NB4 (cell line): ENCODE results near the gene MRPL24.

Experiments
- POLR2A ChIP-seq: IDR thresholded peaks from 2 replicates; pipeline ENCODE4 v1.6.1; 2011; ENCODE audit warnings: mild to moderate bottlenecking; ENCODE audit not compliant: insufficient read length; ENCODE audit errors: extremely low read depth
- TF ChIP-seq, protein P1 (sequence below): IDR thresholded peaks from one replicate; pipeline ENCODE4 v1.5.1; 2012; ENCODE audit warnings: low read depth, low read length

DNA sequence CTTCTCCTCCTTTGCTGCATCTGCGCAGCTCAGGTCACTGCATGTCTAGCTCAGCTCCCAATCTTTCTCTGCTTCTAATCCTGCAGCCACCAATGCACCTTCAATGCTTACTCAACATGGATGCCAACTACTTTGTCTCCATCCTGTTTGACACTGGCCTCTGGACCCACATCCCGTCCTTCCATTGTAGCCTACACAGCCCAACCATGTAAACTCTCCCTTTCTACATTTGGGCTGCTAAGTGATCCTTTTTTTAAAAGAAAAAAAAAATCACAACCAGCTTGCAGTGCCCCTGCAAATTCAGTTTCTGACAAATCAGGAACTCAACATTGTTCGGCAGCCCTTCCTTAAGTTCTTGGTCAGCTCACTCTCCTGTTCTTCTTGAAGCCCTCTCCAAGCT, 26.1 kb downstream of the MRPL24 start:
- TF ChIP-seq POLR2A = no peak
- TF ChIP-seq, protein P1, sequence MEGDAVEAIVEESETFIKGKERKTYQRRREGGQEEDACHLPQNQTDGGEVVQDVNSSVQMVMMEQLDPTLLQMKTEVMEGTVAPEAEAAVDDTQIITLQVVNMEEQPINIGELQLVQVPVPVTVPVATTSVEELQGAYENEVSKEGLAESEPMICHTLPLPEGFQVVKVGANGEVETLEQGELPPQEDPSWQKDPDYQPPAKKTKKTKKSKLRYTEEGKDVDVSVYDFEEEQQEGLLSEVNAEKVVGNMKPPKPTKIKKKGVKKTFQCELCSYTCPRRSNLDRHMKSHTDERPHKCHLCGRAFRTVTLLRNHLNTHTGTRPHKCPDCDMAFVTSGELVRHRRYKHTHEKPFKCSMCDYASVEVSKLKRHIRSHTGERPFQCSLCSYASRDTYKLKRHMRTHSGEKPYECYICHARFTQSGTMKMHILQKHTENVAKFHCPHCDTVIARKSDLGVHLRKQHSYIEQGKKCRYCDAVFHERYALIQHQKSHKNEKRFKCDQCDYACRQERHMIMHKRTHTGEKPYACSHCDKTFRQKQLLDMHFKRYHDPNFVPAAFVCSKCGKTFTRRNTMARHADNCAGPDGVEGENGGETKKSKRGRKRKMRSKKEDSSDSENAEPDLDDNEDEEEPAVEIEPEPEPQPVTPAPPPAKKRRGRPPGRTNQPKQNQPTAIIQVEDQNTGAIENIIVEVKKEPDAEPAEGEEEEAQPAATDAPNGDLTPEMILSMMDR = no peak
